HG03460 (cell line): ENCODE results near the gene RIMS4.
"Not testable (repeated sequence)": the region's sequence is repeated elsewhere in the genome, so short reads cannot be mapped to it uniquely, and the experiment has no call there.

Experiments
- ATAC-seq: cut with Tn5 transposase; IDR thresholded peaks from one replicate; pipeline ENCODE4 v1.9.1; 2021; ENCODE audit not compliant: unreplicated experiment

The RIMS4 gene

DNA sequence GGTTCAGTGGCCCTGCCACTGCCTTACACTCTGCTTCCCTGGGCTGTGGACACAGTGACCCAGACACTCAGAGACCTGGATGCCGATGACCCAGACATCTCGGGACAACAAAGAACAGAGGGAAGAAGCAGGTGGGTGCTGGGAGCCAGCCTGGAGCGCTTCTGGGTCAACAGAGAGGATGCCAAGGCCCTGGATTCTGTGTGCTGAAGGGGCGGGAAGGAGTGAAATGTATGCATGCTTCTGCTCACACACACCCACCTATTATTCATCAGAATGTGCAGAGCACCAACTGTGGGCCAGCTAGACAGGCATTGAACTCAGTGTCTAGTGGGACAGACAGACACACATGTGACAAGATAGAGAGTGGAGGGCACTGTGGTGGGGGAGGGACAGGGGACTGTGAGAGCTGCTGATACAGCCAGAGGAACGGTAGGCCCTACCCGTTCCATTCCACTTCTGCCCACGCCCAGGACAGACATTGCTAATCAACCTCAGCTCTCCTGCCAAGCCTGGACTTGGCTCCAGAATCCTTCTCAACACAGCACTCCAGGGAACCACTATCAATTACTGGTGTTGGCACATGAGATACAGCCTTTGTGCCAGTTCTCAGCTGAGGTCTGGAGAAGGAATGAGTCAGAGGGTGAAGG lies 44.5 kb downstream of the RIMS4 start:
- no peak for ATAC-seq

GRCh38 chr20:44765091-44765490 lies 45.3 kb downstream of the RIMS4 start:
- no peak for ATAC-seq

DNA sequence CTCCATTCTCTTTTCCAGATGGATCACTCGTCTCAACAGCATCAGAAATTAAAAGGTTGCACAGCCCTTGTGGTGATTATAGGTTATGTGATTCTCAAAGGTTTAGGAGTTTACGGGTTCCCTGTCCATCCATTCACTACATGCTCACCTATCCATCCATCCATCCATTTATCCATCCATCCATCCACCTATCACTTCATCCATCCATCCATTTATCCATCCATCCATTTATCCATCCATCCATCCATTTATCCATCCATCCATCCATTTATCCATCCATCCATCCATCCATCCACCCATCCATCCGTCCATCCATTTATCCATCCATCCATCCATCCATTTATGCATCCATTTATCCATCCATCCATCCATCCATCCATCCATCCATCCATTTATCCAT lies 46.5 kb downstream of the RIMS4 start:
- not testable (repeated sequence) for ATAC-seq

- no peak for ATAC-seq
Observed at GRCh38 chr20:44762466-44763140, 47.7 kb downstream of the RIMS4 start.

- no peak for ATAC-seq
Observed at GRCh38 chr20:44761423-44761822, 48.9 kb downstream of the RIMS4 start.

DNA sequence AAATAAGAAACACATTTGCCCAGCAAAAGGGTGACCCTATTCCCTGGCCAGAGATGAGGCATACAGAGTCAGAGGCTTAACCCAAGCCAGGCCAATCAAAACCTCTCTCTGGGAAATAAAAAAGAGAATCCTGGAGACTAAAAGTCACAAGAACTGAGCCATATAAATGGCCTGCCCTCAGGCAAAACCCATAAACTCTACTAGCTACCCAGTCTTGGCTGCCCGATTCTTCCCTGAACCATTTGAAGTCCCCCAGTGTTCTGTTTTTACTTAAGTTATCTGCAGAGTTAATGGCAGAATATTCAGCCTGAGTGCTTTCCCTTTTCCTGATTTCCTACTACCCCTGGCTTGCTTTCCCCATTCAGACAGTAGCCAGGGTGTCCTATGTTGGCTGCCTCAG lies 50.8 kb downstream of the RIMS4 start:
- ATAC-seq = no peak

DNA sequence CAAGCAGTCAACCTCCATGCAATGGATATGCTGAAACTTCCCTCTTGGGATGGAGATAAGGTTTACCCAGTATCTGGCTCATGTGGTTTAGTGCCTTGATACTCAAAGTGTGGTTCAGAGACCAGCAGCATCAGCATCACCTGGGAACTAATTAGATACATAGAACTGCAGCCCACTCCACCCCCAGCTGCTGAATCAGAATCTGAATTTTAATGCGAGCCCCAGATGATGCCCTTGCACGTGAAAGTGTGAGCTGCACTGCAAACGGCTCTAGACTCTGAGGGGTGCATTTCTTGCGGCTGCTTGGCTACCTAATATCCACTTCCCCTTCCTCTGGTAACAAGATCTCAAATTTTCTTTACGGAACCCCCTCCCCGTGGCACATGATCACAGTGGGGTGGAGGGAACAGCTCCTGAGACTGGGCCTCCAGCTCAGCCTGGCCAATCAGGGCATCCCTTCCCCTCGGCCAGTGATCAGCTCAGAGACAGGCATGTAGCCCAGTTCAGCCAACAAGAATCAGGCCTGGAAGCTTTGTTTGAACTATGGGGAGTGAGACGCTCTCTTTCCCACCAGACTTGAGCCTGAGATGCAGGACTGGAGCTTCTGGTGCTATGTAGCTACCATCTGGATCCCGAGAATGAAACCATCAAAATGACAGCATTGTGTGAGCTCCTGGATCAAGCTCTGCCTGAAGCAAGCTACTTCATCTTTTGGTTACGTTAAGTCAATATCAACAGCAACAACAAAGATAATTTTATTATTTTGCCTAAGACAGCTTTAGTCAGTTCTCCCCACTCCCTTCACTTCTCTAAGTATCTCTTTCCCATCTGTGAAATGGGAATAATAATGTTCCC lies 51.9 kb downstream of the RIMS4 start:
- ATAC-seq = no peak

DNA sequence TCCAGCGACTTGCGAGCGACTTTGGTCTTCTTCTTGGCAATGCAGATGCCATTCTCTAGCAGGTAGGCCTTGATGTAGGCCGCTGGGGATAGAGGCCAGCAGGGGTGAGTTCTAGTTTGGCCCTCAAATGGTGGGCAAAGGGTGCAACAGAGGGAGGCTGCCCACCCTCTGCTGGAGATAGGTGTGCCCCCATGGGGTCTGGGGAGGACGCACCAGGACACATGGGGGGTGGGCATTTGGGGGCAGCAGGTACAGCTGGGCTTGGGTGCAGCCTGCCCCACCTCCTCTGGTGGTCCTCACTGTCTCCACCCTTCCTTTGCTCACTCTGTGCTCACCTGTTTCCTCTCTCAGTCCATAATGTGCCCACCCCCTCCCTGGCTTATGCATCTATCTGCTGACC lies 53.4 kb downstream of the RIMS4 start:
- no peak for ATAC-seq

GRCh38 chr20:44756011-44756688 lies 54.2 kb downstream of the RIMS4 start:
- ATAC-seq = no peak

GRCh38 chr20:44754554-44754953 lies 55.8 kb downstream of the RIMS4 start:
- ATAC-seq = no peak

- ATAC-seq = no peak
Observed at GRCh38 chr20:44752099-44752931, 58.0 kb downstream of the RIMS4 start.

- no peak for ATAC-seq
Observed at GRCh38 chr20:44750081-44750805, 60.1 kb downstream of the RIMS4 start.

DNA sequence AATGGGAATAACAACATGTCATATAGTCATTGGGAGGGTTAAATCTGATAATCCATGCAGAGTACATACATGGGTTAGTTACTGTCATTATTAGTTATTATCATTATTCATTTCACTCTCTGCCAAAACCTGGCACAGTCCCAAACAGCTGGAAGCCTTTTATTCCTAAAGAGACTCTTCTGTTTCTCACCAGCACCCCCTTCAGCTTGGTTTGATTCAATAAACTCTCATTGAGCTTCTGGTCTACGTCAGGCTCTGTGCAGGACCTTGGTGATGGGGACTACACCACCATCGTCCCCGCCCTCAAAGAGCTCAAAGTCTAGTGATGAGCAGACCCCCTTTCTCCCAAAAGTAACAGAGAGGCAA lies 62.4 kb downstream of the RIMS4 start:
- no peak for ATAC-seq

GRCh38 chr20:44747166-44748004 lies 63.0 kb downstream of the RIMS4 start:
- no peak for ATAC-seq

DNA sequence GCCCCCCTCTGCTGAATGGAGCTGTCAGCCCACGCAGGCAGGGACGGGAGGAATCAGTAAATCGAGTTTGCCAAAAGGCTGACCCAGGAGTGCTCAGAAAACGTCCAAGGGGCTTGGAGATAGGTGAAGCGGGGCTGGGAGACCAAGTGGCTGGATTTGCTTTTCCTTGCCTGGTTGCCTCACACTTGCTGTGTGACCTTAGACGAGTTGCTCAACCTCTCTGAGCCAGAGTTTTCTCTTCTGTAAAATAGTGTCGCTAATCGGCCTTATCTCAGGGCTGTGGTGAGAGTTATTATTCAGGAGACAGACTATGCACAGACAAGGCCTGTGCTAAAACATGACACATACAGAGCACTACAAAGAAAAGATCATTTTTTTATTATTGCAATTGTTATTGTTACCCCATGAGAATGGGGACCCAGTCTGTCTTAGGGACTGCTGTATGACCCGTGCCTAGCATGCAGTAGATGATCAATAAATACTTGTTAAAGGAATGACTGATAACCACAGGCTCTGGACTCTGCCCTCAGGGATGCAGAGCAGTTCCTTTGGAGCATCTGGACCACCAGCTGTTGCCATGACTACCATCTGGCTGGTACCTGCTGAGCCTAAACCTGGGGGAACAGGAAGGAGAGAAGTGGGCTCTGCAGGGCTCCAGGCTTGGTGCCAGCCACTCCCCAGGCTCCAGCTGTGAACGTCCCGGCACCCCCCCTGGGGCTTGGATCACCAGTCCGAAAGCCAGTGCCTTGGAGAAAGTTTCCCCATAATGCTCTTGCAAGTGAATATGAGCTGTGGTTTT lies 63.8 kb downstream of the RIMS4 start:
- ATAC-seq = no peak

GRCh38 chr20:44745598-44746366 lies 64.6 kb downstream of the RIMS4 start, which contains the start of gene KCNK15:
KCNK15 (plus strand) TSS chr20:44745865; CDS start chr20:44745911, 46 bp downstream.
- no peak for ATAC-seq

DNA sequence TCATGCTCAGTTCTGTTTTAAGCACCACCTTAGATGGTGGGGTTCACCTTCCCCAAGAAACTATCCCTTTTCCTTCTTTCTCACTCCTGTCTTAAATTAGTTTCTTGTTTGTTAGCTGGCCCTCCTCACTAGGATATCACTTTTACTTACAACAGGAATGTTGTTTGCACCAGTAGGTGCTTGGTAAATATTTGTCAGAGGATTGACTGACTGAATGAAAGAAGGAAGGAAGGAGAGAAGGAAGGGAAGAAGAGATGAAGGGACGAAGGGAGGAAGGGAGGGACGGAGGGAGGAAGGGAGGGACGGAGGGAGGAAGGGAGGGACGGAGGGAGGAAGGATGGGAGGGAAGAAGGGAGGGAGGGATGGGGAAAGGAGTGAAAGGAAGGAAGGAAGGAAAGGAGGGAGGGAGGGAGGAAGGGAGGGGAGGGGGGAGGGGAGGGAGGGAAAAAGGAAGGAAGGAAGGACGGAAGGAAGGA lies 65.2 kb downstream of the RIMS4 start:
- ATAC-seq = no peak
